Right ventricle myocardium superior (tissue), 1 donor: ENCODE measurements around the gene CPTP. TPM values are rescaled to one million over a fixed set of nuclear protein-coding genes. Genes with fewer than 3 reads are reported as not detected.

ENCODE experiments used
- ATAC-seq: fragments of 200-7000 bp; cut with Tn5 transposase; one replicate; pipeline ENCODE4 v1.9.1; 2020; ENCODE audit warnings: mild to moderate bottlenecking; ENCODE audit not compliant: poor library complexity
- DNase-seq: peaks from one replicate; pipeline ENCODE4 v3.0.0-alpha.2; 2020
- intact Hi-C: fragments of 100-400 bp; cut with DNase I; formaldehyde crosslinking; loops from one replicate; pipeline ENCODE4 v1.11.2; 2022
- total RNA-seq: library from RNA; stranded (reverse); fragmentation: NEBNext Ultra II Directional; extraction: Animal tissue kit (Norgen Biotek cat#: 25700); gene quantifications from one replicate; pipeline ENCODE4 v1.2.1, GENCODE V29; 2021
- donor health status: DM: no; HTN: yes; CAD: no; lungs with severe emphysema.

CPTP gene
- total RNA-seq, 1 donor from 2014 or later, result 113 TPM

- intact Hi-C loops, result no loop called here
Measured at GRCh38 chr1:1329304-1330210, 5.0 kb downstream of the CPTP start.

GRCh38 chr1:1330366-1331067 is 5.9 kb downstream of the CPTP start:
- ATAC-seq, result no peak
- intact Hi-C loops, result no loop called here

More at GRCh38 chr1:1329304-1330210, 5.0 kb downstream of the CPTP start:
- DNase-seq (no peak), ATAC-seq (no peak)

DNA sequence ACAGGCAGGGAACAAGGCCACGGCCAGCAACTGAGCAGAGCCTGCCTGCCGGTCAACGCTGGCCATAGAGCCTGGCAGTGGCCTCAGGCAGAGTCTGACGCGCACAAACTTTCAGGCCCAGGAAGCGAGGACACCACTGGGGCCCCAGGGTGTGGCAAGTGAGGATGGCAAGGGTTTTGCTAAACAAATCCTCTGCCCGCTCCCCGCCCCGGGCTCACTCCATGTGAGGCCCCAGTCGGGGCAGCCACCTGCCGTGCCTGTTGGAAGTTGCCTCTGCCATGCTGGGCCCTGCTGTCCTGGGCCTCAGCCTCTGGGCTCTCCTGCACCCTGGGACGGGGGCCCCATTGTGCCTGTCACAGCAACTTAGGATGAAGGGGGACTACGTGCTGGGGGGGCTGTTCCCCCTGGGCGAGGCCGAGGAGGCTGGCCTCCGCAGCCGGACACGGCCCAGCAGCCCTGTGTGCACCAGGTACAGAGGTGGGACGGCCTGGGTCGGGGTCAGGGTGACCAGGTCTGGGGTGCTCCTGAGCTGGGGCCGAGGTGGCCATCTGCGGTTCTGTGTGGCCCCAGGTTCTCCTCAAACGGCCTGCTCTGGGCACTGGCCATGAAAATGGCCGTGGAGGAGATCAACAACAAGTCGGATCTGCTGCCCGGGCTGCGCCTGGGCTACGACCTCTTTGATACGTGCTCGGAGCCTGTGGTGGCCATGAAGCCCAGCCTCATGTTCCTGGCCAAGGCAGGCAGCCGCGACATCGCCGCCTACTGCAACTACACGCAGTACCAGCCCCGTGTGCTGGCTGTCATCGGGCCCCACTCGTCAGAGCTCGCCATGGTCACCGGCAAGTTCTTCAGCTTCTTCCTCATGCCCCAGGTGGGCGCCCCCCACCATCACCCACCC is 6.7 kb downstream of the CPTP start, which contains the start of gene TAS1R3:
TSS of gene TAS1R3 (plus strand) at position 213 of the 898 bp plus-strand sequence. CDS start at position 279, 66 bp downstream.
- DNase-seq (no peak), ATAC-seq (no peak)
- intact Hi-C loops, result no loop called here

More at GRCh38 chr1:1330366-1331067, 5.9 kb downstream of the CPTP start:
- DNase-seq, result no peak

DNA sequence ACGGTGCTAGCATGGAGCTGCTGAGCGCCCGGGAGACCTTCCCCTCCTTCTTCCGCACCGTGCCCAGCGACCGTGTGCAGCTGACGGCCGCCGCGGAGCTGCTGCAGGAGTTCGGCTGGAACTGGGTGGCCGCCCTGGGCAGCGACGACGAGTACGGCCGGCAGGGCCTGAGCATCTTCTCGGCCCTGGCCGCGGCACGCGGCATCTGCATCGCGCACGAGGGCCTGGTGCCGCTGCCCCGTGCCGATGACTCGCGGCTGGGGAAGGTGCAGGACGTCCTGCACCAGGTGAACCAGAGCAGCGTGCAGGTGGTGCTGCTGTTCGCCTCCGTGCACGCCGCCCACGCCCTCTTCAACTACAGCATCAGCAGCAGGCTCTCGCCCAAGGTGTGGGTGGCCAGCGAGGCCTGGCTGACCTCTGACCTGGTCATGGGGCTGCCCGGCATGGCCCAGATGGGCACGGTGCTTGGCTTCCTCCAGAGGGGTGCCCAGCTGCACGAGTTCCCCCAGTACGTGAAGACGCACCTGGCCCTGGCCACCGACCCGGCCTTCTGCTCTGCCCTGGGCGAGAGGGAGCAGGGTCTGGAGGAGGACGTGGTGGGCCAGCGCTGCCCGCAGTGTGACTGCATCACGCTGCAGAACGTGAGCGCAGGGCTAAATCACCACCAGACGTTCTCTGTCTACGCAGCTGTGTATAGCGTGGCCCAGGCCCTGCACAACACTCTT is 7.6 kb downstream of the CPTP start:
- ATAC-seq (no peak), DNase-seq (no peak)
- intact Hi-C loops, result no loop called here

DNA sequence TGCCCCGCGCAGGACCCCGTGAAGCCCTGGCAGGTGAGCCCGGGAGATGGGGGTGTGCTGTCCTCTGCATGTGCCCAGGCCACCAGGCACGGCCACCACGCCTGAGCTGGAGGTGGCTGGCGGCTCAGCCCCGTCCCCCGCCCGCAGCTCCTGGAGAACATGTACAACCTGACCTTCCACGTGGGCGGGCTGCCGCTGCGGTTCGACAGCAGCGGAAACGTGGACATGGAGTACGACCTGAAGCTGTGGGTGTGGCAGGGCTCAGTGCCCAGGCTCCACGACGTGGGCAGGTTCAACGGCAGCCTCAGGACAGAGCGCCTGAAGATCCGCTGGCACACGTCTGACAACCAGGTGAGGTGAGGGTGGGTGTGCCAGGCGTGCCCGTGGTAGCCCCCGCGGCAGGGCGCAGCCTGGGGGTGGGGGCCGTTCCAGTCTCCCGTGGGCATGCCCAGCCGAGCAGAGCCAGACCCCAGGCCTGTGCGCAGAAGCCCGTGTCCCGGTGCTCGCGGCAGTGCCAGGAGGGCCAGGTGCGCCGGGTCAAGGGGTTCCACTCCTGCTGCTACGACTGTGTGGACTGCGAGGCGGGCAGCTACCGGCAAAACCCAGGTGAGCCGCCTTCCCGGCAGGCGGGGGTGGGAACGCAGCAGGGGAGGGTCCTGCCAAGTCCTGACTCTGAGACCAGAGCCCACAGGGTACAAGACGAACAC is 8.3 kb downstream of the CPTP start:
- intact Hi-C loops, result no loop called here
- DNase-seq (no peak), ATAC-seq (no peak)

GRCh38 chr1:1333551-1334241 is 9.1 kb downstream of the CPTP start:
- intact Hi-C loops, result no loop called here
- peak; percentile 2 for ATAC-seq
- no peak for DNase-seq

GRCh38 chr1:1334835-1335234 is 10.2 kb downstream of the CPTP start:
- intact Hi-C loops, result no loop called here
- no peak for ATAC-seq

DNA sequence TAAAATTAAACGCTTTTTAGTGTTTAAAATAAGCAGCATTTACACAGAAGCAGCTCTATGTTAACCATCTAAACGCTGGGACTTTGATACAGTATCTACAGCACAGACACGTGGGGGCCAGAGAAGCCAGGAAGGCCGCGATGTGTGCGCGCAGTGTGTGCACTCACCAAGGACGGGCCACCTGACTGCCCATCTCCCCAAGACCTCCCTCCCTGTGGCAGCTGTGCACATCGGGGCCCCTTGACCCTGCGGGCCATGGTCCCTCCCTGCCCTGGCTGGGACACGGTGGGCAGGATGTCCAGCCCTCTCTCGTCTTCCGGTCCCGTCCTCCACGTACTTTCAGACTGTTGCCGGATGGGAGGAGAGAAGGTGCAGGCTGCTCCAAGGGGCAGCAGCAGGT is 10.7 kb downstream of the CPTP start:
- DNase-seq (no peak), ATAC-seq (no peak)
- intact Hi-C loops, result no loop called here

More at GRCh38 chr1:1334835-1335234, 10.2 kb downstream of the CPTP start:
- DNase-seq, result no peak

- intact Hi-C loops, result no loop called here
- ATAC-seq (no peak), DNase-seq (no peak)
Measured at GRCh38 chr1:1335792-1336248, 11.2 kb downstream of the CPTP start.

- no peak for DNase-seq
- no peak for ATAC-seq
- intact Hi-C loops, result no loop called here
Measured at GRCh38 chr1:1336446-1336845, 11.8 kb downstream of the CPTP start.

GRCh38 chr1:1336931-1337792 is 12.6 kb downstream of the CPTP start:
- DNase-seq, result no peak
- no peak for ATAC-seq
- intact Hi-C loops, result no loop called here

DNA sequence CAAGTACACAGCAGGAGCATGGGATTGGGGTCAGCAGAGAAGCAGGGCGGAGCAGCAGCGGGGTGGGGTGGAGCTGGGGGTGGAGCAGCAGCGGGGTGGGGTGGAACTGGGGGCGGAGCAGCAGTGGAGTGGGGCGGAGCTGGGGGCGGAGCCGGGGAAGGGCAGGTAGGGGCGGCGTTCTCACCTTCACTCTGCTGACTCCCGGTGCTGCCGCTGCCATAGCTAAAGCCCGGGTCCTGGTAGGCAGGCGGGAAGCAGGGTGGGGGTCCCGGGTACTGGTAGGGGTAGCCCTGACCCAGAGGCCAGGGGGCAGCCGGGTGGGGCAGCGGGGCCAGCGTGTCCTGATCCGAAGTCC is 13.2 kb downstream of the CPTP start:
- no peak for DNase-seq
- intact Hi-C loops, result no loop called here
- ATAC-seq, result no peak

GRCh38 chr1:1338278-1338677 is 13.7 kb downstream of the CPTP start:
- intact Hi-C loops, result no loop called here
- DNase-seq (no peak), ATAC-seq (no peak)

DNA sequence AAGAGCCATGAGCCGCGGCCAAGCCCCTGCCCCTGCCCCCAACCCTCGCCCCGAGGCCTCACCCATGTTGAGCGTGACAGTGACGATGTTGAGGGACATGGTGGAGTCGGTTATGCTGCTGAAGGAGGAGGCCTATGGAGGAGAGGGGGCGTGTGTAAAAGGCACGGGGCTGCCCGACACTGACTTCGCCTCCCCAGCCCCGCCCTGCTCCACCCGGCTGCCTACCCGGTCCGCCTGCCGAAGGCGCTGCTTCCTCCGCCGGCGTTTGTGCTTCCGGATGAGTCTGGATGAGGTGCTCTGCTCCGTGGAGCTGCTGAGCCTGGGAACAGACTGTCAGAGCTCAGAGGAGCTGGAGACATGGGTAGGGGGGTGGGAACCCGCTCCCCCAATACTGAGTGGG is 15.6 kb downstream of the CPTP start:
- intact Hi-C loops, result no loop called here
- DNase-seq, result no peak
- ATAC-seq, result no peak

DNA sequence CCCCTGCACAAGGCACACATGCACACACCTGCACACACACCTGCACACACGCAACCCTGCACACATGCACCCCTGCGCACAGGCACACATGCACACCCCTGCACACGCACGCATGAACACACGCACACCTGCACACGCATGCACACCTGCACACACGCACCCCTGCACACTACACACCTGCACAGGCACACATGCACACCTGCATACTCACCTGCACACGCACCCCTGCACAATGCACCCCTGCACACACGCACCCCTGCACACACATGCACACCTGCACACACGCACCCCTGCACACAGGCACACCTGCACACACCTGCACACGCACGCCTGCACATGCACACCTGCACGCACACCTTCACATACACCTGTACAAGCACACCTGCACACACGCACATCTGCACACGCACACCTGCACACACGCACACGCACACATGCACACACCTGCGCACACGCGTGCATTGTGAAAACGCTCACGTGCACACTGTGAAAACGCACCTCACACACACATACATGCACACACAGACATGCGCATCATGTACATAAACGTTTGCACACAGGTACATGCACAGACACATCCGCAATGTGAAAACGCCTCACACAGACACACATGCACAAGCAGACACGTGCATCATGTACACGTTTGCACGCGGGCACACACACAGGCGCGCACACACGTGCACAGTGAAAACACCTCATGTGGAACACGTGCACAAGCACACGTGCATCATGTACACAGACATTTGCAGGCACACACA is 16.4 kb downstream of the CPTP start:
- ATAC-seq, result no peak
- intact Hi-C loops, result no loop called here
- no peak for DNase-seq
